HCT116 (cell line): ENCODE measurements around the gene PRKN.

Experiments
- ATF3 ChIP-seq: IDR thresholded peaks from 2 replicates; pipeline ENCODE4 v1.6.1; 2012
- CEBPB ChIP-seq: IDR thresholded peaks from 2 replicates; pipeline ENCODE4 v1.6.1; 2012; ENCODE audit warnings: low read depth
- CTCF ChIP-seq, 3 experiments: fragments of 200-600 bp in 1 of 3; sonication (generic) in 1 of 3; IDR thresholded peaks in 2 of 3; conservative IDR thresholded peaks in 1 of 3; 2 replicates each; pipeline ENCODE4 v1.5.1; 2012 to 2017; ENCODE audit warnings: low read depth in 2 of 3, low read length in 2 of 3, antibody characterized with exemption in 1 of 3, borderline replicate concordance in 1 of 3, control low read depth in 1 of 3, mild to moderate bottlenecking in 1 of 3, mixed read lengths in 1 of 3, mixed run types in 1 of 3, moderate library complexity in 1 of 3; ENCODE audit not compliant: insufficient read depth in 1 of 3
- EZH2 ChIP-seq: fragments of 200-600 bp; sonication (generic); IDR thresholded peaks from 2 replicates; pipeline ENCODE4 v1.6.1; 2017; ENCODE audit warnings: antibody characterized with exemption, mixed run types
- JUND ChIP-seq: IDR thresholded peaks from 2 replicates; pipeline ENCODE4 v1.6.1; 2012
- POLR2A ChIP-seq: IDR thresholded peaks from 2 replicates; pipeline ENCODE4 v1.7.0; 2011; ENCODE audit warnings: borderline replicate concordance; ENCODE audit not compliant: insufficient read depth, insufficient read length; ENCODE audit errors: extremely low read depth
- POLR2AphosphoS5 ChIP-seq: IDR thresholded peaks from 2 replicates; pipeline ENCODE4 v1.6.1; 2011; ENCODE audit warnings: mild to moderate bottlenecking, low read depth, low read length, moderate library complexity
- SRF ChIP-seq: IDR thresholded peaks from 2 replicates; pipeline ENCODE4 v1.6.1; 2012; ENCODE audit warnings: low read depth
- YY1 ChIP-seq: IDR thresholded peaks from 2 replicates; pipeline ENCODE4 v1.6.1; 2011; ENCODE audit warnings: low read length, low read depth, moderate library complexity, mild to moderate bottlenecking; ENCODE audit not compliant: insufficient replicate concordance; ENCODE audit errors: extremely low read depth
- ZBTB33 ChIP-seq: IDR thresholded peaks from 2 replicates; pipeline ENCODE4 v1.6.1; 2011; ENCODE audit warnings: mild to moderate bottlenecking, low read length, moderate library complexity; ENCODE audit not compliant: insufficient replicate concordance; ENCODE audit errors: extremely low read depth

DNA sequence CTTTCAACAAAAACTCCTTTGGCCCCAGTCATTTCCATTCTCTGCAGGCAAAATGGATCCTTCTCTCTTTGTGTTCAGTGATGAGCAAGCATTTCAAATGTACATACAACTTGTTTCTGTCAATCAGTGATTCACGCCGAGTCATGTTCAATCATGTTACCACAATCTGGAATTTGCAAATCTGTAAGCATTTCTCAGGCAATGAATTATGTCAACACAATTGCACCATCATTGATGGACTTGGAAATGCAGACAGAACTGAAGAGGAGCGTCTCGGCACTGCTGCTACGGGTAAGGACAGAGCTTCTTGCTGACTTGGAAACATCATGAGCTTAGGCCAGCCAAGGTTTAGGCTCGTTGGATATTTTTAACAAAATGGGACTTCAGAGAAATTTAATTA lies 1320.9 kb downstream of the PRKN start:
- TF ChIP-seq CTCF (IDR thresholded peaks at IDR 0.05 in 2 of 3, conservative IDR thresholded peaks at IDR 0.05 in 1 of 3; ENCODE audit: borderline replicate concordance in 1 of 3, insufficient read depth in 1 of 3, low read depth in 2 of 3, low read length in 2 of 3): no peak
- TF ChIP-seq EZH2: no peak
- no peak for TF ChIP-seq POLR2A
- no peak for TF ChIP-seq POLR2AphosphoS5
- TF ChIP-seq CEBPB: peak; percentile 51
- no peak for TF ChIP-seq SRF
- TF ChIP-seq JUND: peak; percentile 39; the same call in 1 of the 2 replicates
- TF ChIP-seq ATF3: no peak
- TF ChIP-seq ZBTB33: no peak
- TF ChIP-seq YY1: no peak
